Anterior cingulate cortex (tissue), 58 donors: Measurements from ENCODE around the gene PHYKPL.

Source experiments
- DNase-seq, 58 donors: peaks; one replicate each; lab custom pipeline; 2025; lab: John Stamatoyannopoulos, UW

The PHYKPL gene

DNA sequence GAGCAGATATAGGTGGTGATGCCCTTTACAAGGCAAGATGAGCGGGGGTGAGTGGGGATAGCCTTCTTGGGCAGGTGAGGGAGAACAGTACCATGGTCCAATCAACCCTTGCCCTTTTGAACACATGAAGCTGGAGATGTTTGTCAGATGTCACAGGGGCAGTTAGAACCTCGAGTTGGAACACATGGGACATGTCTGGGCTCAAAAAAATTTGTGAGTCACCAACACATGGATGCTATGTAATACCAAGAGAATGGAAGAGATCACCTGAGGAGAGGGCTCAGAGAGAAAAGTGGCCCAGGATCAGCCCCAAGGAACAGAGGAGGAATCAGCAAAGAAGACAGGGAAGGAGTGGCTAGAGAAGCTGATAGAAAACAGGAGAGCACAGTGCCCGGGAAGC is 4.7 kb downstream of the PHYKPL start:
- no peak for DNase-seq

DNA sequence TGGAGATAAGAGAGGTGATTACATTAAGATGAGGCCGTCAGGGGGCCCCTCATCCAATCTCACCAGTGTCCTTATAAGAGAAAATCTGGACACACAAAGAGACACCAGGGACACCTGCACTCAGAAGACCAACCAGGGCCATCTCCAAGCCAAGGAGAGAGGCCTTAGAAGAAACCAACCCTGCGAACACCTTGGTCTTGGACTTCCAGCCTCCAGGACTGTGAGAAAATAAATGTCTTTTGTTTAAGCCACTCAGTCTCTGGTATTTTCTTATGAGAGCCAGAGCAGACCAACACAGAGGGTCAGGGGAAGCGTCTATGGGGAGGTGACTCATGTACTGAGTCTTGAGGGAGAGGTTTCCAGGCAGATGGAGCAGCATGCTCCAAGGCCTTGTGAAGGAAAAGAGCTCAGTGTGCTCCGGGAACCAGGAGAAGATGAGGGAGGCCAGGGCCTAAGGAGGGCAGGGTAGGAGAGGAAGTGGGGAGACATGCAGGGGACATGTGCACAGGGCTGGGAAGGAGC is 5.4 kb downstream of the PHYKPL start:
- DNase-seq, result no peak

DNA sequence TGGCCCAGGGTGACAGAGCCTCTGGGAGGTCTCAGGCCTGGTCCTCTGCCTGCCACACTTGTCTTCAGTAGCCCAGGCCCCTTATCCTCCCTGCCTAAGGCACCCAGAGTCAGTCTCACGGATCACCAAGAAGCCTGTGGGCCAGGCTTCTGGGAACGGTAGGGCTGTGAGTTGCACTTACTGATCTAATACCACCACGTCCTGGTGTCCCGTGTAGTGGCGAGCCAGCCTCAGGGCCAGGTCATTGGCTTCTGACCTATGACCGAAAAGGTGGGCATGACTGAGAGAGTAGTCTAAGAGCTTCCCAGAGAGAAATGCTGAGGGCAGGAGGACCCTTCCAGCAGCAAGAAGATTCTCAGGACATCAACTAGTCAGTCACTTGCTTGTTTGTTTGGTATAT is 7.4 kb downstream of the PHYKPL start:
- DNase-seq, result no peak

DNA sequence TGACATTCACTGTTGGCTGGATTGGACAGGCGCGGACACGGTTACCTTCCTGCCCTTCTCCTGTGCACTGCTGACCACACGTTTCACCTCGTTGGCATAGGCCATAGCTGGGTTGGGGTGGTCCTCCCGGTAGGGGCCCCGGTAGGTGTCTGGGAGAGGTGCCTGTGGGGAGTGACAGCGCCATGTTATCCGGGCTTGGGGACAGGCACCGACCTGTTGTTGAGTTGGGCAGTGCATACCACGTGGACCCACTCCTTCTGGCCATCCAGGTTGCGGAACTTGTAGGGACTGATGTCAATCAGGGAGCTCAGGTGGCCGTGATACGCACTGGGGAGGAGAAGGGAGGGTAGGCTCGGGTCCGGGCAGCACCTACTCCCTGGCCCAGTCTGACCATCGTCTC is 8.2 kb downstream of the PHYKPL start:
- DNase-seq, result no peak

DNA sequence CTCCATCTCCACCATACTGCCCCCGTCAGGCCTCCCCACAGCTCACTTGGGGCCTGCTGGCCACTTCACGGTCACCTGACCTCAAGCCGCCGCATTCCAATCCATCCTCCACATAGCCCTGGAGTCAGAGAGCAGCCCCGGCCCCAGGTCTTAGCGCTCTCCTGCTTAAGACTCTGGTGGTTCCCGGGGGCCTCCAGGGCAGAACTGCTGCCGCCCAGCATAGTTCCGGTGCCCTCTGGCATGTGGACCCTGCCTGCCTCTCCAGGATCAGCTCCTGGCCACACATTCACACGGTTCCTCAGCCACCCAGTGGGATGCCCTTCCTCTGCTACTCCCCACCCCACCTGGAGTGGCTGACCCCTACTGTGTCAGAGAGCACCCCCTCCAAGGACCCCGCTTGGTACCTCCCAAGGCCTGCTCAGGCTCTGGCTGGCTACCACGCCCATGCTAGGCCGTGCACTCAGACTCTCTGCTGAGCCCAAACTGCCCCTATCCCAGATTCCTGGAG is 8.7 kb downstream of the PHYKPL start:
- no peak for DNase-seq

DNA sequence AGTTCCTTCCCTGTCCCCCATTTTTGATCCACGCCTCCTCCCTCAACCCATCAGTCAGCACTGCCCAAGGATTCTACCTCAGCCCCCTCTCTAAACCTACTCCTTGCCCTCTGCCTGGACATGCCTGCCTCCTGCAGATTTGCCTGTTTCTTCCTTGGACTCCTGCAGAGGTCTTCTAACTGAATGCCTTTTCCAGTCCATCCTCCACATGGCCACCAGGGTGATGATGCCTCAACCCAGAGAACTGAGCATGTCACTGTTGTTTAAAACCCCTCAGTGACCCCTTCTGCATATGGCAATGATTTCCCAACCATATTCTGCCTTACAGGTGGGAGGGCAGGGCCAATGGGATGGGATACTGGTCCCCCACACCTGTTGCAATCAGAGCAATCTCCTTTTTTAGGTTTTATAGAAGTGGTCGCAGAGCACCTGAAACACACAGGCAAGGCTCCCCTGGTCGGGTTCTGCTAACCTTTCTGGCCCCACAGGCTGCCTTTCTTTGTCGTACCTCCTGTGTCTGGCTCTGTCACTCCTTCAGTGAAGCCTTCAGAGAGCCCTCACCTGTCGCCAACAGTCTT is 9.3 kb downstream of the PHYKPL start:
- DNase-seq, result no peak

DNA sequence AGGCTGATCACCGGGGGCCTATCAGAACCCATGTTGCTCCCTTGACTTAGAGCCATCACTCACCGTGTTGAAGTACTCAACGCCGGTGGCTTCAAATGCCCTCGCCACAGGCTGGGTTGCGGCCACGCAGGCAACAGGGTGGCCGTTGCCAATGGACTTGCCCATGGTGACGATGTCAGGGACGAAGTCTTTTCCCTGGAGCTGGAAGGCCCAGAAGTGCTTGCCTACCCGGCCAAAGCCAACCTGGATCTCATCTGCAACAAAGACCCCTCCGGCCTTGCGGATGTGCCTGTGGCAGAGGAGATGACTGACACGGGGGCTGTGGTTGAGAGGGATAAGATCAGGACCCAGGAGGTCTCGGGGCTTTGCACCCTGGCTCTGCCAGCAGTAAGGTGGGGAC is 10.3 kb downstream of the PHYKPL start:
- no peak for DNase-seq

DNA sequence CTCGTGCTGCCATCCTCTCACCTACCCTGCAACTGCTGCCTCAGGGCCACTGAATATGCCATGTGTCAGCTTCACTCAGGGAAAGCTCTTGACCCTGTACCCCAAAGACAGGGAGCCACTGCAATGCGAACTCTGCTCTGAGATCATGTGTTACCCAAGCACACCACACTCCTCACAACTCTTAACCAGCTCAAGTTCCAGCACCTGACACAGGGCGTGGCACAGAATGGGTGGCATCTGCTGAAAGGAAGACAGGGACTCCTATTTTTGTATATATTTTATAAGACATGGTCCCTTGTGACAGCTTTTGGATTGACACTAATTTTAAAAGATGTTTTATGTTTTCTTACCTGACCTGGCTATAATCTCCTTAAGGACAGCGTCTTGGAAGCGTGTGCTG is 10.7 kb downstream of the PHYKPL start:
- DNase-seq, result no peak

DNA sequence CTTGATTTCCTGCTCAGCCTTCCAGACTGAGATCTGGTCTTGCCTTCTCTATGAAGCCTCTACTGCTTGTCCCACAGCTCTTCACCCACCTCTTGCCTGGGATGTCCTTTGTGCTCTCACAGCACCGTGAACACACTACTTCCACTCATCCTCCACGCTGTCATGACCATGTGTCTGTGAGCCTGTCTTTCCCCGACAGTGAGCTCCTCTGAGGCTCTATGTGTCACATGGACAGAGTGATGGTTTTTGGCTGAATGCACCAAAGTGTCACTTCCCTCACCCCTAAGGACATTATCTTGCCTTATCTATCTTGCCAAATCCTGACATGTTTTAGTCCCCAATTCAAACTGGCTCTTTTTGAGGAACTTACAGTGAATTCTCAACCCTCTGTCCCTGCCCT is 11.3 kb downstream of the PHYKPL start:
- no peak for DNase-seq

DNA sequence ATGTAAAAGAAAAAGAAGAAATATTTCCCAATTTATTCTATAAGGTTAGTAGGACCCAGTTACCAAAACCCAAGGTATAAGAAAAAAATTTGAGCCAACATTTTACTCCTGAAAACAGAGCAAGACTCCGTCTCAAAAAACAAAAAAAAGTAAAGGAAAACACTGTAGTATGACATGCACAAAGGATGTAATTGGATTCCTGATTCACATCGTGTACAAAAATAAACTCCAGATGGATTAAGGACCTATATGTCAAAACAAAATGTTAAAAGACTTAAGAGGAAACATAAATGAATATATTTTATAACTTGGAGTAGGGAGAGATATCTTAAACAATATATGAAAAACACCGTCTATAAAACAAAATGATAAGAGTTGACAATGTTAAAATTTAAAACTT is 13.8 kb downstream of the PHYKPL start:
- DNase-seq, result no peak

DNA sequence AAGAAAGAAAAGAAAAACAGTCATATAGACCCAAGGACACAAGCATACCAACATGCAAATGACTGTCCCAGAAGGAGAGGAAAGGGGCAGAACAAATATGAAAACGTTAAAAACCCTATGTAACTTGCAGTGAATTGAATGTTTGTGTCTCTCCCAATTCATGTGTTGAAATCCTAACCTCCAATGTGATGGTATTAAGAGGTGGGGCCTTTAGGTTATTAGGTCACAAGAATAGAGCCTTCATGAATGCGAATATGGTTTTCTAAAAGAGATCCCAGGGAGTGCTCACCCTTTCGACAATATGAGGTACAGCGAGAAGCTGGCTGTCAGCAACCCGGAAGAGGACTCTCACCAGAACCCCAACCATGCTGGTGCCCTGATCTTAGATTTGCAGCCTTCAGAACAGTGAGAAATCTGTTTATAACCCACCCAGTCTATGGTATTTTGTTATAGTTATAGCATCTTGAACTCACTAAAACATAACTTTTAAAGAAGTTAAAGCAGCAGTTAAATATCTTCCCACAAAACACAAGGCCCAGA is 14.3 kb downstream of the PHYKPL start:
- DNase-seq, result no peak

DNA sequence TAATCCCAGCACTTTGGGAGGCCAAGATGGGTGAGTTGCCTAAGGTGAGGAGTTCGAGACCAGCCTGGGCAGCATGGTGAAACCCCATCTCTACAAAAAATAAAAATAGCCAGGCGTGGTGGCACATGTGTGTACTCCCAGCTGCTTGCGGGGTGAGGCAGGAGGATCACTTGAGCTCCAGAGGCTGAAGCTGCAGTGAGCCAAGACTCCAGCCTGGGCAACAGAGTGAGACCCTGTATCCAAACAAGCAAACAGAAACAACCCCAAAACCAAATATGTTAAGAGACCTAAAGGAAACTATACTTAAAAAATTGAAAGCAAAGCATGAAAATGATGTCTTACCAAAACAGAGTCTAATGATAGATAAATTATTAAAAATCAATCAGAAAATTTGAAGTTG is 15.8 kb downstream of the PHYKPL start:
- no peak for DNase-seq

DNA sequence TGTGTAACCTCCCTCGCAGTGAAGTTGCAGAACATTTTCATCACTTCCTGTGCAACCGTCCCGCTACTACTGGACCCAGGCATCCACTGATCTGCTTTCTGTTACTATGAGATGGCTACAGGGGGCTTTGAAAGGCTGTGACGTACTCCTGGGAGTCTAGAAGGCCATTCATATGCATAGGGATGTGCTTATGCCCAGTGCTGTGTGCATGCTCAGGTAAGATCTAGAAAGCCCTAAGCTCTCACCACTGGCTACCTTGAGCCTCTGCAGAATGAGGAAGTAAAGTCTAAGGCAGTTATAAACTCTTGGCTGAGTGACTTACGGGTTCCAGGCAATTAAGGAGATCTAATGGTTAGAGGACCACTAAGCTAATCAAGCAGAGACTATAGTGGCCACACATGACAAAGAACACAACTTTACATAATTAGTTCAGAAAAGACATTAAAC is 16.5 kb downstream of the PHYKPL start:
- DNase-seq, result no peak

DNA sequence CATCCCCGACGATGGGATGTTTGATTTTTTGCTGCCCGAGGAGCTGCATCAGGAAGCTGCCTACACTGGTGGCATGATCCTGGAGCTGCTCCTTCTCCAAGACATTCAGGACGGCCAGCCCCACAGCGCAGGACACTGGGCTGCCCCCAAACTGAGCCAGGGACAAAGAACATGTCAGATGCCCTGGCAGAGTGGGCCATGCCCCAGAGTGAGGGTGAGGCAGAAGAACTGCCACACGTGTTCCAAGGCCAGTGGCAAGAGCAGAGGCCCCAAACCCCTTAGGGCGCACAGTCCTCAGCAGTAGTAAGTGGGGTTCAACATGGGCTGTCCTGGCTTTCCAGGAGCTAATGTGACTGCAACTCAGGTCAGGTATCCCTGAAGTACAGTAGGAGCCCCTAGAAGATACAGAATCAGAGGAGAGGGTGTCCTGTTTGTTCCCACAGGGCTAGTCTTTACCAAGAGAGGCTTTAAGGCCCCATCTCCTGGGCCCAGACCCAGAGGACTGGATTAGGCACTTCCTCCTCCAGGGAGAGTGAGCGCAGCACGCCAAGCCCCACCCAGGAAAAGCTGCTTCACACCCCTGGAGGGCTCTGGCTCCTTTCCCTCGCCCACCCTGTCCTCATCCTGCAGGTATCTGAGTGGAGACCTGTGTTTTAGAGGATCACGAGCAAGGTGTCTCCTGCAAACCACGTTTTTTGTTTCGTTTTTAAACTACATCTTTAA is 17.2 kb downstream of the PHYKPL start:
- DNase-seq, result no peak

DNA sequence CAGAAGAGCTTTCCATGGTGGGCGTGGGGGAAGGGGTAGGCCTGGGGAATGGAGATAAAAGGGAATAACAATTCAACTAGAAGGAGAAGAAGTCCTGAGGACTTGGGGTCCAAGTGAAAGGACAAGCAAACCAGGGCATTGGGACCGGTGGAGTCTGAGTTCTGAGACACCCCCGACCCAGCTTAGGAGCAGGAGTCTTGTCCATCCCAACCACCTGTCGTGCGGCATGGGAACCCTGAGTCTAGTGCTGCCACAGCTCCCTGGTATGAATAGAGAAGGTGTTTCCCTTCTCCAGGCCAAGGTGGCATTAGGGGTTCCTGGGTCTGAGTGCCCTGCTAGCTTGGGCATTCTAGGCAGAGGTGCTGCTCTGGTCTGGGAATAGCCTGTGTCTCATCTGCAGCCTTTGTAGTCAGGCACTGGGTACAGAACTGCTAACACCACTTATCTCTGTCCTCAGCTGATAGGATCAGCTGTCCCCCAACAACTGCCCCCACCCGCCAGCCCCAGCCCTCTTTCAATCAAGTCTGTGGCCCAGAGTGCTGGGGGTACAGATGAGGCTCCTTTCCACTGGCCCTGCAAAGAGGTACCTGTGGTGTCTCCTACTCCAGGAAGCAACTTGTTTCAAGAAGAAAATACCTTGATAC is 18.3 kb downstream of the PHYKPL start:
- no peak for DNase-seq

DNA sequence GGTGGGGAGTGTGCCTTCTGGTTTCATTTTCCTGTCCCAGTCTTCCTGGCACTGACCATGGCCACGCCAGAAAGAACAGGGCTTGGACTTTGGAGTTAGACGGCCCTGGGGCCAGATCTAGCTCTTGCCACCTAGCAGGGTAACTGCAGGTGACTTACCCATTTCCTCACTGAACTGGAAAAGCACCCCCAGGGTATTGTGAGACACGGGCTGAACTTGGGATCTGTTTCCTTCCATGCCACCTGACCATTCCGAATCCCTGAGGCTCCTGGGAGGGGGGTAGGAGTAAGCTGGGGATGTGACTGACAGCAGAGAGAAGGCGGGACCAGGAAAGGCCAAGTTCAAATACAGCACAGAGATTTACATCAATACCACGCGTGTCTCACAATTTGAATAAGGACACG is 18.9 kb downstream of the PHYKPL start:
- no peak for DNase-seq

DNA sequence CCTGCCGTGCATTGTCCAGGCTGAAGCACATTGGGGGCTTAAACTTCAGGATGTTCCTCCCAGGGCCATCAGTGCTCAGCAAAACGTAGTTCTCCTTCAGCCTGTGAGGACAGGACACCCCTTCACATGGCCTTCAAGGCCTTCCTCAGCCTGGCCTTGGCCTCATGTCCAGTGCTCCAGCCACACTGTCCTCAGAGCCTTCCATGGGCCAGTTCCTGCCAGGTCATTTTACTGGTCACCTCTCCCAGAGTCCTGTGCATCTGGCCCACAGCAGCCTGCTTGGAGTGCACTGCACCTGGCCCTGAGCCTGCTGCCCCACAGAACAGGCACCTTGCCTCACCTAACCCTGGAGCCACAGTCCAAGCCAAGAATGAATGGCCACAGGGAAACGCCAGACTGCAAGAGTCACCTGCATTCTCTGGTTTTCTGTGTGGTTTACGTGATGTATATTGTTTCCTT is 19.6 kb downstream of the PHYKPL start:
- DNase-seq, result no peak

DNA sequence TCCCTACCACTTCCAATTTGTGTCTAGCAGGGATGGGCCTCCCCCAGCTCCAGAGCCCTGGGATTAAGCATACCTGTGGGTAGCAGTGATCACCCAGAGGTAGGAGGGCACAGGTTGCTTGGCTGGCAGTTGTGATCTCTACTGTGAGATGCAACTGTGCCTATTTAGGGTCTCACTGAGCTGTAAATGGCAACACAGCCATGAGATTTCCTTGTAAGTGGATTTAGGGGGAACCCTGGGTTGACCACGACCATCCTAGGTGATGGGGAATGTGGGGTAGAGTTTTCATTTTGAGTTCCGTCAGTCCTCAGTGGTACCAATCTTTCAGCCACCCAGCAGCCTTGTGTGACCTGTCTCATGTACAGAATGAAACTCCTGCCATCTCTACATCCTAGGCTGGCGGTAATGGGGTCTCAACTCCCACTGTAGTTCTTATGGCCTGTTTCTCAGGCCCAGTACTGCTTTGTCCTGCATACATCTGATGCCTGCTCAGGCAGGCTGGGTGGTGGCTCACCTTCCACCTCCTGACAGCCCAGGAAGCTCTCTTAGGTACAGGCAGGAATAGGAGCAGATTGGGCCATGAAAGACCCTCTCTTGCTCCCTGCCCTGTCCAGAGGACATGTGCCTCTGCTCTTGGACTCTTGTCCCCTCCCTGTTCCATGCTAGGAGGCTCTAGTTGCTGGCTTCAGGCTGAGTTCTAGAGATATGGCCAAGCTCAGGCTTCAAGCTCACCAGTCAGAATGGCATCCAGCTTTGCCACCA is 20.2 kb downstream of the PHYKPL start:
- no peak for DNase-seq

DNA sequence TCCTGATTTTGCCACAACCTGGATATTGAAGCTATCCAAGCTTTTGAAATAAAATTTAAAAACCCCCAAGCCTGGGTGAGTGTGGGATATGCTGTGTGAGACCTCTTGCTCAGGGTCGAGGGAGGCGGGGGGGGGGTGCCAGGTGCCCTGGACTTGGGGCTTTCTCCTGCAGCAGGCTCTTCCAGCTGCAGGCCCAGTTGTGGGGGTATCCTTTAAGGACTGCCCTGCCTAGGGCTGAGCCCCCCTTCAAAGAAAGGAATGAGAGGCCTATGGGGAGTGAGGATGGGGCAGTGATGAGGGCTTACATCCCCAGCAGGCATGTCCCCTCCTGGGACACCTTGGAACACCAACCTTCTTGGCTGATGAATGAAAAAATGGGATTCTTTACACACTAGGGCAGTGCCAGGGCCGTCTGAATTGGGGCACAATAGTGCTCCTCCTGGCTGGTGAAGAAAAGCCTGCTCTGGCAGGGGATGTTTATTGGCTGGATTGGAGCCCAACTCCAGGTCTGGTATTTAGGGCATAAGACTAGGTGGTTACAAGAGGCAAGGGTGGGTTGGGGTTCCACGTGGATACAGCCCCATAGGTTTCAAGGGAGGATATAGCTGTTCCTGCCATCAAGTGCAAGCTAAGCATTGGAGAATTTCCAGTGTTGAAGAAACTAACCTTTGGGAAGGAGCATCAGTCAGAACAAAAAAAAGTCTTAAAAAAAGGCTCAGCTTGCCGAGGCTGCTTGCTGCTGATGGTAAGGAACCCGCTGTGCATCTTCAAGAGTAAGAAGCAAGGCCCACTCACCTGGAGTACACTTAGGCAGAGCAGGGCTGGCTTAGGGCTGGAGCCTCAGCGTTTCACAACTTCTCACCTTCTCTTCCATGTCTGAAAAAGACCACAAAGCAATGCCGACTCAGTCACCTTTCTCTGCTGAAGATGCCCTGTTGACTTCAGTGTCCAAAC is 21.2 kb downstream of the PHYKPL start:
- no peak for DNase-seq
